HepG2 (cell line): ENCODE measurements around the gene IL16. TPM values are rescaled to one million over a fixed set of nuclear protein-coding genes. Genes with fewer than 3 reads are reported as not detected.

Source experiments
- FLYWCH1 ChIP-seq: sonication (generic); formaldehyde crosslinking; IDR thresholded peaks from 2 replicates; pipeline ENCODE4 v1.8.1; 2023; ENCODE audit warnings: mild to moderate bottlenecking, missing genetic modification reagents
- HOXA3 ChIP-seq: sonication (generic); formaldehyde crosslinking; IDR thresholded peaks from 2 replicates; pipeline ENCODE4 v1.5.0; 2020; ENCODE audit warnings: missing genetic modification reagents
- KLF9 ChIP-seq: IDR thresholded peaks from 2 replicates; pipeline ENCODE4 v1.6.1; 2016; ENCODE audit warnings: low read depth
- MEIS2 ChIP-seq: sonication (generic); formaldehyde crosslinking; IDR thresholded peaks from 2 replicates; pipeline ENCODE4 v1.9.0; 2021; ENCODE audit warnings: mild to moderate bottlenecking, missing genetic modification reagents
- MTA1 ChIP-seq: sonication (generic); formaldehyde crosslinking; IDR thresholded peaks from 2 replicates; pipeline ENCODE4 v1.4.0; 2020; ENCODE audit warnings: missing genetic modification reagents, mild to moderate bottlenecking, borderline replicate concordance
- PITX1 ChIP-seq: sonication (generic); formaldehyde crosslinking; IDR thresholded peaks from 2 replicates; pipeline ENCODE4 v1.5.1; 2020; ENCODE audit warnings: mild to moderate bottlenecking, missing genetic modification reagents
- RELA ChIP-seq: sonication (generic); formaldehyde crosslinking; IDR thresholded peaks from 2 replicates; pipeline ENCODE4 v1.4.0; 2020; ENCODE audit warnings: missing genetic modification reagents
- TERF1 ChIP-seq: sonication (generic); formaldehyde crosslinking; IDR thresholded peaks from 2 replicates; pipeline ENCODE4 v1.8.0; 2022; ENCODE audit warnings: mild to moderate bottlenecking, missing genetic modification reagents, moderate library complexity
- YEATS4 ChIP-seq: sonication (generic); formaldehyde crosslinking; IDR thresholded peaks from 2 replicates; pipeline ENCODE4 v1.4.0; 2020; ENCODE audit warnings: missing genetic modification reagents, borderline replicate concordance
- ZNF263 ChIP-seq: sonication (generic); formaldehyde crosslinking; IDR thresholded peaks from 2 replicates; pipeline ENCODE4 v1.4.0; 2020; ENCODE audit warnings: missing genetic modification reagents
- ZNF510 ChIP-seq: sonication (generic); formaldehyde crosslinking; IDR thresholded peaks from 2 replicates; pipeline ENCODE4 v1.4.0; 2020; ENCODE audit warnings: low read depth, mild to moderate bottlenecking, missing genetic modification reagents
- ZNF512B ChIP-seq: sonication (generic); formaldehyde crosslinking; IDR thresholded peaks from 2 replicates; pipeline ENCODE4 v1.5.1; 2020; ENCODE audit warnings: missing genetic modification reagents, mild to moderate bottlenecking, borderline replicate concordance
- ZNF563 ChIP-seq: sonication (generic); formaldehyde crosslinking; IDR thresholded peaks from 2 replicates; pipeline ENCODE4 v1.8.0; 2022; ENCODE audit warnings: mild to moderate bottlenecking, moderate library complexity, missing genetic modification reagents
- ZNF780A ChIP-seq: sonication (generic); formaldehyde crosslinking; IDR thresholded peaks from 2 replicates; pipeline ENCODE4 v1.8.0; 2022; ENCODE audit warnings: mild to moderate bottlenecking, missing genetic modification reagents, moderate library complexity
- ZNF850 ChIP-seq: sonication (generic); formaldehyde crosslinking; conservative IDR thresholded peaks from 2 replicates; pipeline ENCODE4 v1.9.0; 2021; ENCODE audit warnings: mild to moderate bottlenecking, missing genetic modification reagents
- polyA plus RNA-seq, 8 experiments: library from polyadenylated mRNA; depleted of rRNA in 3 of 8; stranded (reverse) in 7 of 8; unstranded in 1 of 8; fragments of >200 nt; fragmentation: Illumina TruSeq in 4 of 8; extraction: Trizol in 4 of 8; gene quantifications; 2 replicates each; pipeline versions ENCODE4 v1.2.1 to v1.2.3, GENCODE V29; 2011 to 2016; ENCODE audit warnings: low read depth in 4 of 8, missing spikeins in 1 of 8, mixed read lengths in 1 of 8; ENCODE audit not compliant: insufficient read depth in 1 of 8
- total RNA-seq, 5 experiments: library from RNA; depleted of rRNA; stranded (reverse); fragments of >200 nt; fragmentation: Illumina TruSeq; extraction: Trizol; gene quantifications; 2 replicates each; pipeline ENCODE4 v1.2.3, GENCODE V29; 2016; ENCODE audit warnings: low read depth in 1 of 5
- TF ChIP-seq, protein P1 (sequence below): fragments of 450-650 bp; IDR thresholded peaks from 2 replicates; pipeline ENCODE4 v1.6.1; 2016
- TF ChIP-seq, protein P2 (sequence below): sonication (generic); formaldehyde crosslinking; IDR thresholded peaks from 2 replicates; pipeline ENCODE4 v1.8.0; 2022; ENCODE audit warnings: missing genetic modification reagents, mild to moderate bottlenecking, inconsistent platforms, borderline replicate concordance

The IL16 gene
- total and polyA plus RNA-seq, 2 of the 13 experiments (the other 11 are each of a cell fraction or from before 2014, with no cell fraction given), result 0.03 TPM; not detected in 1

DNA sequence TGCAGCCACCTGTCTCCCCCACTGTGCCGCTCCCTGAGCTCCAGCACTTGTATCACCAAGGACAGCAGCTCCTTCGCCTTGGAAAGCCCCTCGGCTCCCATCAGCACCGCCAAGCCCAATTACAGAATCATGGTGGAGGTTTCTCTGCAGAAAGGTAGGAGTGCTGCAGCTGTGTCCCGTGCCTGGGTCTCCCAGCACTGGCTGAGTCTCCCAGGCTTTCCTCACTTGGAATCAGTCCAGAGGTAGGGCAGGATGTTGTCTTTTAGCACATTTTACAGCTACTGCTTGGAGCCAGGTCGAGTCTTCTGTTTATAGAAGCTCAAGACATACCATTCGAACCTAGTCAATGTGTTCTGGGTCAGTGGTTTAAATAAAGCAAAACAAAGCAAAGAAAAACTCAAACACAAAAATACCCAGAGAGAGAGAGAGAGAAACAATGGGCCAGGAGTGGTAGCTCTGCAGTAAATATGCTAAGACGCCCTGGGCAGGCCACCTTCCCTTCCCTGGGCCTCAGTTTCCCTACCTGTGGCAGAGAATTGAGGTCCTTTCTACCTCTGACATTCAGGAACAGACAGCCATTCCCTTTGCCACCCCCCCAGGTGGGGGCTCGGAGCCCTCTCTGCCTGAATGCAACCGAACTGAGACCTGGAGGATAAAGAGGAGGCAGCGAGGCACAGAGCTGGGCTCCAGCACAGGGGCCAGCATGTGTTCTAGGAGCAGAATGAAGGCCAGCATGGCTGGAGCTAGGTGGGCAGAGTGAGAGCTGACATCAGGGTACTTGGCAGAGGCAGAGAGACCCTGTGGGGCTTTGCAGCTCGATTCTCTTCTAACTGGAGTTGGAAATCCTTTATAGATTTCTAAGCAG is 83.2 kb downstream of the IL16 start (continued):
- TF ChIP-seq, protein P1, sequence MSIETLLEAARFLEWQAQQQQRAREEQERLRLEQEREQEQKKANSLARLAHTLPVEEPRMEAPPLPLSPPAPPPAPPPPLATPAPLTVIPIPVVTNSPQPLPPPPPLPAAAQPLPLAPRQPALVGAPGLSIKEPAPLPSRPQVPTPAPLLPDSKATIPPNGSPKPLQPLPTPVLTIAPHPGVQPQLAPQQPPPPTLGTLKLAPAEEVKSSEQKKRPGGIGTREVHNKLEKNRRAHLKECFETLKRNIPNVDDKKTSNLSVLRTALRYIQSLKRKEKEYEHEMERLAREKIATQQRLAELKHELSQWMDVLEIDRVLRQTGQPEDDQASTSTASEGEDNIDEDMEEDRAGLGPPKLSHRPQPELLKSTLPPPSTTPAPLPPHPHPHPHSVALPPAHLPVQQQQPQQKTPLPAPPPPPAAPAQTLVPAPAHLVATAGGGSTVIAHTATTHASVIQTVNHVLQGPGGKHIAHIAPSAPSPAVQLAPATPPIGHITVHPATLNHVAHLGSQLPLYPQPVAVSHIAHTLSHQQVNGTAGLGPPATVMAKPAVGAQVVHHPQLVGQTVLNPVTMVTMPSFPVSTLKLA, result no peak
- TF ChIP-seq MEIS2 (CRISPR knock-in tag) (no peak), ZNF780A (no peak), ZNF850 (CRISPR knock-in tag) (no peak), HOXA3 (CRISPR knock-in tag) (no peak), RELA (CRISPR knock-in tag) (no peak), ZNF510 (no peak), PITX1 (CRISPR knock-in tag) (no peak), TERF1 (CRISPR knock-in tag) (no peak), YEATS4 (CRISPR knock-in tag) (no peak), MTA1 (CRISPR knock-in tag) (no peak), ZNF263 (CRISPR knock-in tag) (no peak), KLF9 (CRISPR knock-in tag) (no peak), ZNF512B (no peak), ZNF563 (CRISPR knock-in tag) (no peak), FLYWCH1 (CRISPR knock-in tag) (no peak)
- TF ChIP-seq, protein P2, sequence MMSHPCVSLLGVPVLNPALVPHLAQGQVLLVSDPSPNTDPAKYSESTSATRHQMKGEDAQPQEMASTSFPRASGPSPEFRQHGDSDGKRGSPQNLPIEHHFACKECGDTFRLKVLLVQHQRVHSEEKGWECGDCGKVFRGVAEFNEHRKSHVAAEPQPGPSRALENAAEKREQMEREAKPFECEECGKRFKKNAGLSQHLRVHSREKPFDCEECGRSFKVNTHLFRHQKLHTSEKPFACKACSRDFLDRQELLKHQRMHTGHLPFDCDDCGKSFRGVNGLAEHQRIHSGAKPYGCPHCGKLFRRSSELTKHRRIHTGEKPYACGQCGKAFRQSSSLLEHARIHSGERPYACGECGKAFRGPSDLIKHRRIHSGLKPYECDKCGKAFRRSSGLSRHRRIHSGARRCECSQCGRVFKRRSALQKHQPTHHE (CRISPR knock-in tag), result no peak
- TF ChIP-seq, all 625 proteins: peak for 0
